ENCODE data around the gene AUTS2.

GRCh38 chr7:70093205-70093904 is 495.1 kb downstream of the AUTS2 start:
- TF ChIP-seq CTCF (IDR thresholded peaks at IDR 0.05 in 8 of 11, conservative IDR thresholded peaks at IDR 0.05 in 3 of 11) (no peak), POLR2AphosphoS5 (IDR thresholded peaks at IDR 0.05) (no peak), POLR2A (IDR thresholded peaks at IDR 0.05) (no peak)

Data from spleen (tissue), 7 donors.